Activated naive CD4-positive, alpha-beta T cell treated with anti-CD3 and anti-CD28 coated beads, Interleukin-2, amount 50 U/mL, for 24 hours (primary cell): Measurements from ENCODE around the gene MBNL1.

Experiments
- H3K27ac Mint-ChIP-seq: one replicate; pipeline ENCODE4 v1.8.0; 2021; ENCODE audit warnings: mild to moderate bottlenecking, mixed read lengths
- H3K27me3 Mint-ChIP-seq: one replicate; pipeline ENCODE4 v1.8.0; 2021; ENCODE audit warnings: mixed read lengths
- H3K36me3 Mint-ChIP-seq: one replicate; pipeline ENCODE4 v1.8.0; 2021; ENCODE audit warnings: mixed read lengths
- H3K4me1 Mint-ChIP-seq: one replicate; pipeline ENCODE4 v1.8.0; 2021; ENCODE audit warnings: mixed read lengths
- H3K4me3 Mint-ChIP-seq: one replicate; pipeline ENCODE4 v1.8.0; 2021; ENCODE audit warnings: mild to moderate bottlenecking, mixed read lengths
- H3K9me3 Mint-ChIP-seq: one replicate; pipeline ENCODE4 v1.8.0; 2021; ENCODE audit warnings: mixed read lengths

Gene MBNL1

GRCh38 chr3:152268555-152269055, at the start of gene MBNL1:
Gene MBNL1, plus strand, starts transcription at chr3:152268929. Its CDS starts 31,265 bp downstream, at chr3:152300194.
- peaks cover 53% of the 10 kb centered on the region for H3K4me1 Mint-ChIP-seq
- no peaks in the 10 kb centered on the region for H3K27me3 Mint-ChIP-seq

GRCh38 chr3:152219216-152219615, 49.5 kb upstream of the MBNL1 start:
- H3K36me3 Mint-ChIP-seq = peaks cover 2% of the 10 kb centered on the region
- no peaks in the 10 kb centered on the region for H3K9me3 Mint-ChIP-seq
- H3K27me3 Mint-ChIP-seq = no peaks in the 10 kb centered on the region
- H3K27ac Mint-ChIP-seq = peak overlapping the region; percentile 100
- H3K4me3 Mint-ChIP-seq = peak overlapping the region; percentile 93
- peaks cover 82% of the 10 kb centered on the region for H3K4me1 Mint-ChIP-seq

More at GRCh38 chr3:152268555-152269055, at the start of gene MBNL1:
- no peaks in the 10 kb centered on the region for H3K9me3 Mint-ChIP-seq
- peak within 1 kb of the TSS; percentile 94 for H3K4me3 Mint-ChIP-seq
- H3K36me3 Mint-ChIP-seq = peaks cover 21% of the 10 kb centered on the region
- H3K27ac Mint-ChIP-seq = peak within 1 kb of the TSS; percentile 99

- Mint-ChIP-seq H3K4me1 (peaks cover 79% of the 10 kb centered on the region), H3K4me3 (peak overlapping the region; percentile 93), H3K27me3 (no peaks in the 10 kb centered on the region), H3K9me3 (no peaks in the 10 kb centered on the region), H3K36me3 (peaks cover 2% of the 10 kb centered on the region), H3K27ac (peak overlapping the region; percentile 100)
These were observed 48.9 kb upstream of the MBNL1 start for GRCh38 chr3:152219769-152220255.

DNA sequence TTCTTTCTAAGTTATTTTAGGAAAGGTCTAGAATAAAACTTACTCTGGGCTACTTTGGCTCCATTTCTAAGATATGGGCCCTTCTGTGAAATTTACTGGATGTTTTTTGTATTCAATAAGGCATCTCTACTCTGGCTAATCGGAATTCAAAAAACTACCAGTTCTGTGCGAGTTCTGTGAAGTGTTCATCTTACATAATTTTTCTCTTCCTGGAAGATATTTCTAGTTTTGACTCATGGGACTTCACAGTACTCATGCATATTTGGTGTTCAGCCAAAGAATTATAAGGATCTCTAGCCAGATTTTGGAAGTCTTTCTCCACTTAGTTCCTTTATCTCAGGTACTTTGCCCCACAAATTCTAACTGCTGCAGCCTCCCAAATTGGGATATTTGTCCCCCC, 46.4 kb upstream of the MBNL1 start:
- Mint-ChIP-seq H3K4me3 (peak overlapping the region; percentile 88), H3K27me3 (no peaks in the 10 kb centered on the region), H3K4me1 (peaks cover 78% of the 10 kb centered on the region), H3K9me3 (no peaks in the 10 kb centered on the region), H3K27ac (peak overlapping the region; percentile 99), H3K36me3 (peaks cover 2% of the 10 kb centered on the region)

DNA sequence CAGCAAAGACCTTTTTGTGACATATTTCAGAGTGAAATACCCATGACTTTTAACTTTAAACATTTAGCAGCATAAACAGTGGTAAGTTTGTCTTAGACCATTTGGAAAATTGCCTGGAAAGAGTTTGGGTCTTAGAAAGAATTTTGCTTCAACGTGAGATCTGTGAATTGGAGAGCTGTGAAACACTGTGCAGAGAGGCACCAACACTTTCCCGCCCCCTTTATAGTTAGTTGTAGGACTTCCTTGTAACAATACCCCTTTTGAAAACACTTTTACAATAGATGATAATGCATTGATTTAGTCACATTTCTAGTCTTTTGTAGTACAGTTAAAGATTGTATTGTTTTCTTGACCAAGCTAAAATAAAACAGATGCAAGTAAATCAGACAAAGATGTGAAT, 43.5 kb upstream of the MBNL1 start:
- peak overlapping the region; percentile 78 for H3K4me3 Mint-ChIP-seq
- H3K27ac Mint-ChIP-seq = peak overlapping the region; percentile 78

GRCh38 chr3:152226176-152226575, 42.6 kb upstream of the MBNL1 start:
- Mint-ChIP-seq H3K27ac (peak overlapping the region; percentile 35), H3K36me3 (no peaks in the 10 kb centered on the region), H3K4me1 (peaks cover 78% of the 10 kb centered on the region), H3K9me3 (no peaks in the 10 kb centered on the region), H3K4me3 (no peak overlapping the region), H3K27me3 (no peaks in the 10 kb centered on the region)

More for the DNA sequence above, 43.5 kb upstream of the MBNL1 start:
- H3K4me1 Mint-ChIP-seq = peaks cover 76% of the 10 kb centered on the region
- H3K9me3 Mint-ChIP-seq = no peaks in the 10 kb centered on the region
- no peaks in the 10 kb centered on the region for H3K36me3 Mint-ChIP-seq
- no peaks in the 10 kb centered on the region for H3K27me3 Mint-ChIP-seq

- Mint-ChIP-seq H3K27me3 (no peaks in the 10 kb centered on the region), H3K9me3 (no peaks in the 10 kb centered on the region), H3K4me1 (peaks cover 78% of the 10 kb centered on the region), H3K4me3 (no peak overlapping the region), H3K27ac (no peak overlapping the region), H3K36me3 (no peaks in the 10 kb centered on the region)
These were observed 41.7 kb upstream of the MBNL1 start for GRCh38 chr3:152227027-152227426.

DNA sequence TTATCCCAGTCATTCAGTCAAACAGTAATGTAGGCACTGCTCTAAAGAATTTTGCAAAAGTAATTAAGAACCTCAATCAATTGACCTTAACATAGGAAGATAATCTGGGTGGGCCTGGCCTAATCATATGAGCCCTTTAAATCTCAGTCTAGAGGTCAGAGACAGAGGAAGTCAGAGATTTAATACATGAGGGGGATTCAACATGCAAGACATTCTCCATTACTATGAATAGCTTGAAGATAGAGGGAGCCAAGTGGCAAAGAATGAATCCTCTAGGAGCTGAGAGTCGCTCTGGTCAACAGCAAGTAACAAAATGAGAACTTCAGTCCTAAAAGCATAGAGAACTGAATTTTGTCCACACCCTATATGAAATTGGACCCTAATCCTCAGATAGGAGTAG, 39.0 kb upstream of the MBNL1 start:
- peaks cover 80% of the 10 kb centered on the region for H3K4me1 Mint-ChIP-seq
- H3K9me3 Mint-ChIP-seq = no peaks in the 10 kb centered on the region
- peak overlapping the region; percentile 86 for H3K27ac Mint-ChIP-seq
- no peaks in the 10 kb centered on the region for H3K36me3 Mint-ChIP-seq
- H3K4me3 Mint-ChIP-seq = peak overlapping the region; percentile 23
- no peaks in the 10 kb centered on the region for H3K27me3 Mint-ChIP-seq

GRCh38 chr3:152230370-152230769, 38.4 kb upstream of the MBNL1 start:
- peak overlapping the region; percentile 69 for H3K4me3 Mint-ChIP-seq
- peak overlapping the region; percentile 74 for H3K27ac Mint-ChIP-seq
- H3K4me1 Mint-ChIP-seq = peaks cover 80% of the 10 kb centered on the region
- H3K9me3 Mint-ChIP-seq = no peaks in the 10 kb centered on the region
- H3K27me3 Mint-ChIP-seq = no peaks in the 10 kb centered on the region
- H3K36me3 Mint-ChIP-seq = no peaks in the 10 kb centered on the region

- H3K27me3 Mint-ChIP-seq = no peaks in the 10 kb centered on the region
- H3K9me3 Mint-ChIP-seq = no peaks in the 10 kb centered on the region
- H3K36me3 Mint-ChIP-seq = peaks cover 2% of the 10 kb centered on the region
- peaks cover 85% of the 10 kb centered on the region for H3K4me1 Mint-ChIP-seq
- peak overlapping the region; percentile 93 for H3K27ac Mint-ChIP-seq
- peak overlapping the region; percentile 34 for H3K4me3 Mint-ChIP-seq
These were observed 36.7 kb upstream of the MBNL1 start for GRCh38 chr3:152232001-152232400.

DNA sequence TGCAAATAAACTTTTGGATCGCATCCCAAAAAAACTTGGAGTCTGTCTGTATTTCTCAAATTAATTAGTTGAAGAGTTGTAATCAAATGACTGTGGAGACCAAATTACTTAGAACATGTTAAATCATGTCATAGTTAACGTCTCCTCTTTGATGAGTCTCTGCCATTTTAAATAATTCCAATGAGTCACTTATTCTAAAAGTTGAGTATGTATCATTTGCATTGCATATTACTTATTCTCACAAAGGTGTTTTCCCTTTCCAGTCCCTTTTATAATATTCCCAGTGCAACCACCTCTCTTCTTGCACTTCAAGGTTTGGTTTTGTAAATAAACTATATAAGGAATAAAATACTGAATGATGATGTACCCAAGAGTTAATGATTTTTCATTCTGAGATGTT, 36.0 kb upstream of the MBNL1 start:
- Mint-ChIP-seq H3K36me3 (peaks cover 5% of the 10 kb centered on the region), H3K27ac (peak overlapping the region; percentile 93), H3K4me1 (peaks cover 92% of the 10 kb centered on the region), H3K9me3 (peaks cover 3% of the 10 kb centered on the region), H3K4me3 (peak overlapping the region; percentile 59), H3K27me3 (no peaks in the 10 kb centered on the region)

DNA sequence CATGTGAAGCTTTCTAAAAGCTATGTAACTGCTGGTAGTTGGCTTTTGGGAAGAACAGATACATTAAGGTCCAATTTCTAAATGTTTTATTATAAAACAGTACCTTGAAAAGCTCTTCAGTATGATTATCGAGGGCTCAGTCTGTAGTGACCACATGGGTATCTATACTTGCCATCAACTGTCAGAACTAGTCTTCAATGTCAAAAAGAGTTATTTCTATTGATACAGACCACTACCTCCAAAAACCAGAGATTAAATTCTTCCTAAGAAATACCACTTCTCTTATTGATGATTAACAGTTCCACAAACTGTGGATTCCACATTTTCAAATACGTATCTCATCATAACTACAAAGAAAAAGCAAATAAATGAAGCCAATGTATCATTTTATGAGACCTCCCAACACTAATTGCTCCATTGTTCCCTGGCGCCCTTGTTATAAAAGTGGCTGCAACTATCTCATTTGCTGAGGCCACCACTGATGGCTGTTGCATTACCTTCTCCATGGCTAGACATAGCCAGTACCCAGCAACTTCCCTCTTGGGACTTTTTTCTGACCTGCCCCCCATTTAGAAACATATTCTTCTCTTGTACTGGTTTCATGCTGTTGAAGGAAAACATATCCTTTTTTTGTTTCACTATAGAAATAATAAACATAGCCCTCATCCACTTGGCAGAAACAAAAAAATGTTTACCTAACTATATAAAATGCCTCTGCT, 33.9 kb upstream of the MBNL1 start:
- H3K9me3 Mint-ChIP-seq = peaks cover 6% of the 10 kb centered on the region
- H3K27ac Mint-ChIP-seq = peak overlapping the region; percentile 94
- H3K36me3 Mint-ChIP-seq = peaks cover 6% of the 10 kb centered on the region
- no peaks in the 10 kb centered on the region for H3K27me3 Mint-ChIP-seq
- H3K4me3 Mint-ChIP-seq = peak overlapping the region; percentile 61
- H3K4me1 Mint-ChIP-seq = peaks cover 88% of the 10 kb centered on the region

- peaks cover 6% of the 10 kb centered on the region for H3K9me3 Mint-ChIP-seq
- peak overlapping the region; percentile 92 for H3K27ac Mint-ChIP-seq
- peak overlapping the region; percentile 26 for H3K4me3 Mint-ChIP-seq
- H3K4me1 Mint-ChIP-seq = peaks cover 89% of the 10 kb centered on the region
- H3K27me3 Mint-ChIP-seq = no peaks in the 10 kb centered on the region
- H3K36me3 Mint-ChIP-seq = peaks cover 6% of the 10 kb centered on the region
These were observed 32.9 kb upstream of the MBNL1 start for GRCh38 chr3:152235709-152236298.

- H3K4me1 Mint-ChIP-seq = peaks cover 89% of the 10 kb centered on the region
- H3K36me3 Mint-ChIP-seq = peaks cover 6% of the 10 kb centered on the region
- peaks cover 6% of the 10 kb centered on the region for H3K9me3 Mint-ChIP-seq
- H3K27ac Mint-ChIP-seq = peak overlapping the region; percentile 98
- no peaks in the 10 kb centered on the region for H3K27me3 Mint-ChIP-seq
- peak overlapping the region; percentile 67 for H3K4me3 Mint-ChIP-seq
These were observed 32.0 kb upstream of the MBNL1 start for GRCh38 chr3:152236716-152237115.

DNA sequence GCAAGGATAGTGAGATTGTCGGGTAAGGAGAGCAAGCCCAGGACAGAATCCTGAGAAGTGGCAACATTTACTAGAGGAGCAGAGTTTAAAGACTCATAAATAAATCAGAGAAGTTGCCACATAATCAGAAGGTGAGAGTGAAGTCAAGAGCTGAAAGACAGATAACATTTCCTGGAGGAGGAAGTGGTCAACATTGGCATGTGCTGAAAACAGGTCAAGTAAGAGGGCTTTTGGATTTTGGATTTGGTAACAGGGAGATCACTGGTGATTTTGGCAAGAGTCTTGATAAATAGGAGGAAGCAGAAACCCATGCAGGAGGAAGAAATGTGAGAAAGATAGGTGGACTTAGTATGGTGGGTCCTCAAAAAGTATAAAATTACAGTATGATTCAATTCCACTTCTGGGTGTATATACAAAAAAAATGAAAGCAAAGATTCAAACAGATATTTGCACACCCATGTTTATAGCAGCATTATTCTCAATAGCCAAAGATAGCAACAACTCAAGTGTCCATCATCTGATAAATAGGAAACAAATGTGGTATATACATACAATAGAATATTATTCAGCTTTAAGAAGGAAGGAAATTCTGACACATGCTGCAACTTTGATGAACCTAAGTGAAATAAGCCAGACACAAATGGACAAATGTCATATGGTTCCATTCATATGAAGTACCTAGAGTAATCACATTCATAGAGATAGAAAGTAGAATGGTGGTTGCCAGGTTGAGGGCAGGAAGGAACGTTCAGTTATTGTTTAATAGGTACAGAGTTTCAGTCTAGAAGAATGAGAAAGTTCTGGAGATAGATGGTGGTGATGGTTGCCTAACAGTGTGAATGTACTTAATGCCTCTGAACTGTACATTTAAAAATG, 27.3 kb upstream of the MBNL1 start:
- Mint-ChIP-seq H3K36me3 (peaks cover 6% of the 10 kb centered on the region), H3K27ac (peak overlapping the region; percentile 99), H3K4me3 (peak overlapping the region; percentile 95), H3K27me3 (no peaks in the 10 kb centered on the region), H3K9me3 (peaks cover 6% of the 10 kb centered on the region), H3K4me1 (peaks cover 73% of the 10 kb centered on the region)
